Skeletal muscle satellite cell (primary cell): Measurements from ENCODE around the gene NFIX.

ENCODE experiments used
- H3K27me3 ChIP-seq: 2 replicates; pipeline ENCODE4 v1.7.0; 2013; ENCODE audit warnings: low read length; ENCODE audit not compliant: control insufficient read depth, insufficient read depth
- H3K36me3 ChIP-seq: 2 replicates; pipeline ENCODE4 v1.7.0; 2013; ENCODE audit warnings: mild to moderate bottlenecking, control low read depth, low read length; ENCODE audit not compliant: insufficient read depth
- H3K4me1 ChIP-seq: 2 replicates; pipeline ENCODE4 v1.7.0; 2013; ENCODE audit warnings: low read length; ENCODE audit not compliant: control insufficient read depth, insufficient read depth
- H3K4me2 ChIP-seq: 2 replicates; pipeline ENCODE4 v1.7.0; 2013; ENCODE audit warnings: mild to moderate bottlenecking, low read length
- H3K4me3 ChIP-seq: 2 replicates; pipeline ENCODE4 v1.7.0; 2013; ENCODE audit warnings: low read length
- H3K9ac ChIP-seq: 2 replicates; pipeline ENCODE4 v1.7.0; 2013; ENCODE audit warnings: mild to moderate bottlenecking, low read depth, low read length, moderate library complexity
- H3K9me3 ChIP-seq: replicated peaks from 2 replicates; pipeline ENCODE4 v1.7.0; 2013; ENCODE audit warnings: mild to moderate bottlenecking, control low read depth, low read length

NFIX gene

DNA sequence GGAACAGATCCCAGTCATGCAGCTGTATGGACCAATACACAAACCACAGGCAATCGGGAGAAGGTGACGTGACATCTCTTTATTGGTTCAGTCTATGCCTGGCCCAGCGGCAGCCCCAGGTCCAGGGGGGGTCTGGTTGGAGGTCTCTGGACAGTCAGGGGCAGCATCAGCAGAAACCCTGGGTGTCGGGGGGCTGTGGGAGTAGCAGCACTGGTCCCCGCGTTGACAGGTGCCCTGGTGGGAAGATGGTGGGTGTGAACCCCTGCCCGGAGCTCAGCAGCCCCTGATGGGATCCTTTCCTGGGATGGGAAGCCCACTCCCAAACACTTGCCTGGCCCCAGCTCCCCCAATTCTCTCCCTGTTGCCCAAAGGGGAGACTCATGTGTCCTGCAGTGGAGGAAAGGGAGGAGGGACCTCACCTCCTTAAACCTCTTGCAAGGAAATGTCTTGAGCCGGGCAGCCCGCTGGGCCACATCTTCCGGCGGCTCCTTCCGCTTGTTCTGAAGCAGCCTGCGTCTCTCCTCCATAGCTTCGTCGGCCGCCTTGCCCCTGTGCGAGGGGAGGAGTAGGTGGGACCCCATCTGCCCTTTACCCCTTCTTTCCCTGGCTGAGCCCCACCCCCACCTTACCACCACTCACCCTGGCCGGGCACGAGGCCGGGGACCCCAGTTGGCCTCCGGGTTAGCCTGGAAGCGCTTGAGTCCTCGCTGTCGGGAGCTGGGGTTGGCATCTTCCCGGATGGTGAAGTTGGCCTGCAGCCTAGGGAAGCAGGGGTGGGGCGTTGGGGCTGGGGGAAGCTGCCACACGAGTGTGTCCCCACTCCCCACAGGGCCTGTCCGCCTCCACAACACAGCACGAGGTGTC is 109.8 kb downstream of the NFIX start:
- Histone ChIP-seq H3K4me1 (peaks cover 12% of the 10 kb centered on the region), H3K9me3 (no peaks in the 10 kb centered on the region), H3K4me2 (no peak overlapping the region), H3K27me3 (no peaks in the 10 kb centered on the region), H3K4me3 (no peak overlapping the region), H3K9ac (no peak overlapping the region), H3K36me3 (peaks cover 21% of the 10 kb centered on the region)

DNA sequence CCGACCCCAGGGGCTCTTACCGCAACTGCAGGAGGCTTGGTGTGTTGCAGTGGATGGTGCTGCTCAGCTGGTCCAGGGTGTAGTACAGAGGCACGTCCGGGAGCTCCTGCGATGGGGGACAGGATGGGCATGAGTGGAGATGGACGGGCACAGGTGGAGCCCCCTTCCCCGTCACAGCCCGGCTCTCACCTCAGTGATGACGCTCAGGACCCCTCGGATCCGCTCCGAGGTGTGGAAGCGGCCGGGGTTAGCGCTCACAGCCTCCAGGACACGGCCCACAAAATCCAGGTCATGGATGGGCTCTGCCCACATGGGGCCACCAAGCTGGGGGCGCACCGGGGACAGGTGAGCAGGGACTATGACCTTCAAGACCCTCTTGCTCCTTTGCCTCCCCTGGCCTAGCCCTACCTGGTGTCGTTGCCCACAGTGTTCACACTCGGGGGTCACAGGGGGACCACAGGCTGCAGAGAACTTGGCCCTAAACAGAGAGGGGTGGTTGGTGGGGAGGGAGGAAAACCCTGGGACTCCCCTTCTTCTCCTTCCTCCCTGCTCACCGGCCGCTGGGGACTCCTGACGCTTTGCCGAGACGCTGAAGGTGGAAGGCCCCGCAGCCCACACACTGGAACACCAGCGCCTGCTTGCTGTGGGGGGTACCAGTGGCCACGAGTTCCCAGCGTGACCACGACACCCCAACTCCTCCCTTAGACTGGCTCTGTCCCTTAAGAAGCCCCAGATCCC is 114.3 kb downstream of the NFIX start:
- Histone ChIP-seq H3K9me3 (no peaks in the 10 kb centered on the region), H3K4me2 (no peak overlapping the region), H3K4me1 (no peaks in the 10 kb centered on the region), H3K27me3 (no peaks in the 10 kb centered on the region), H3K36me3 (peaks cover 29% of the 10 kb centered on the region), H3K9ac (no peak overlapping the region), H3K4me3 (no peak overlapping the region)

DNA sequence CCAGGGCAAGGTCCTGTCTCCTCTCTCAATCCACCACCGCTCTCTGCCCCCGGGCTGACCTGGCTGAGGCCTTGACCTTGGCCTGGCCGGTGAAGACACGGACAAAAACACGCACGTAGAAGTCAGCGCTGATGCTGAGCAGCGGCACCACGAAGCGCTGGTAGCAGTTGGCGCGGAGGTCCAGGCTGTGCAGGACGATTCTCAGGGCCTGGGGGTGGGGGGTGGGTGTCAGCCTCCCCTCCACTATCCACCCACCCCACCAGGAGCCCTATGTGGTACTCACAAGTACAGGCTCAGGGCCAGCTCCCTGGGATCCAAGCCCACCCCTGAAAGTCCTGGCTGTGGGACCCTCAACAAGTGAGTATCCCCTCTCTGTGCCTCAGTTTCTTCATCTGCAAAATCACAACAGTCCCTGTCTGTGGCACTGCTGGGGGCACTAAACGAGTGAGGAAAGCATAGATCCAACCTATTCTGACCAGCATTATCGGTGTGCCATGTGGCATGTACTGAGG is 114.9 kb downstream of the NFIX start:
- peaks cover 30% of the 10 kb centered on the region for H3K36me3 ChIP-seq
- no peak overlapping the region for H3K9ac ChIP-seq
- H3K4me1 ChIP-seq: peaks cover 2% of the 10 kb centered on the region
- H3K27me3 ChIP-seq: no peaks in the 10 kb centered on the region
- H3K4me2 ChIP-seq: no peak overlapping the region
- H3K9me3 ChIP-seq: no peaks in the 10 kb centered on the region
- no peak overlapping the region for H3K4me3 ChIP-seq

DNA sequence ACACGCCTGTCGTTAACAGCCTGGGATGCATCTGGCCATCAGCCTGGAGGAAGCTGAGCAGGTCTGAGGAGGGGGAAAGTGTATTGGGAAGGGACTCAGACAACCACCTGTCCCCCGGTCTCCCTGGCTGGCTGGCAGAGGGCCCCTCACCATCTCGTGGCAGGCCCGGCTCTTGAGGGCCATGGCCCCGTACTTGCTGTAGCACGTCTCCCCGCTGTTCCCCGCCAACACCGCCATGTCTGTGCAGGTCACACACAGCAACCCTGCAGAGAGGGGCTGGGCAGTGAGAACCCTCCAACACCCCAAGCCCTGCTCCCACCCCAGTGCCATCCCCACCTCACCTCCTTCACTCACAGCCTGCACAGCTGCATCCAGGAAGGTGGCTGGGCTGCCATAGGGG is 117.3 kb downstream of the NFIX start:
- no peak overlapping the region for H3K9ac ChIP-seq
- peaks cover 16% of the 10 kb centered on the region for H3K4me1 ChIP-seq
- no peak overlapping the region for H3K4me2 ChIP-seq
- H3K36me3 ChIP-seq: peaks cover 27% of the 10 kb centered on the region
- no peaks in the 10 kb centered on the region for H3K9me3 ChIP-seq
- no peak overlapping the region for H3K4me3 ChIP-seq
- no peaks in the 10 kb centered on the region for H3K27me3 ChIP-seq

DNA sequence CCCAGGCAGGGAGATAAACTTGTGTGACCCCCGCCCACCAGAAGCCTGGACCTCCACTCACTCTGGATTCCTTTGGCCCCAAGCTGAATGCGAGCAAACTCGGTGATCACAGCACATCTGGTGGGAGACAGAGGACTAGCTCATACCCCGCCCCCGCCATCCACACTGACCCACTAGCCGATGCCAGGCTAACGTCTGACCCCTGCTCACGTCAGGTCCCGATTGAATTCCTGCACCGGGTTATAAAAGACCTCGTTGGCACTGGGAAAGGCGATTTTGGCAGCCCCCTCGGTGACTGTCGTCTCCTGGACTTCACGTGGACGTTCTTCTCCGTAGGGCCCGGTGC is 120.6 kb downstream of the NFIX start:
- Histone ChIP-seq H3K27me3 (no peaks in the 10 kb centered on the region), H3K9ac (peak overlapping the region; percentile 92), H3K4me2 (peak overlapping the region; percentile 91), H3K4me1 (peaks cover 39% of the 10 kb centered on the region), H3K9me3 (no peaks in the 10 kb centered on the region), H3K4me3 (peak overlapping the region; percentile 84), H3K36me3 (peaks cover 18% of the 10 kb centered on the region)

DNA sequence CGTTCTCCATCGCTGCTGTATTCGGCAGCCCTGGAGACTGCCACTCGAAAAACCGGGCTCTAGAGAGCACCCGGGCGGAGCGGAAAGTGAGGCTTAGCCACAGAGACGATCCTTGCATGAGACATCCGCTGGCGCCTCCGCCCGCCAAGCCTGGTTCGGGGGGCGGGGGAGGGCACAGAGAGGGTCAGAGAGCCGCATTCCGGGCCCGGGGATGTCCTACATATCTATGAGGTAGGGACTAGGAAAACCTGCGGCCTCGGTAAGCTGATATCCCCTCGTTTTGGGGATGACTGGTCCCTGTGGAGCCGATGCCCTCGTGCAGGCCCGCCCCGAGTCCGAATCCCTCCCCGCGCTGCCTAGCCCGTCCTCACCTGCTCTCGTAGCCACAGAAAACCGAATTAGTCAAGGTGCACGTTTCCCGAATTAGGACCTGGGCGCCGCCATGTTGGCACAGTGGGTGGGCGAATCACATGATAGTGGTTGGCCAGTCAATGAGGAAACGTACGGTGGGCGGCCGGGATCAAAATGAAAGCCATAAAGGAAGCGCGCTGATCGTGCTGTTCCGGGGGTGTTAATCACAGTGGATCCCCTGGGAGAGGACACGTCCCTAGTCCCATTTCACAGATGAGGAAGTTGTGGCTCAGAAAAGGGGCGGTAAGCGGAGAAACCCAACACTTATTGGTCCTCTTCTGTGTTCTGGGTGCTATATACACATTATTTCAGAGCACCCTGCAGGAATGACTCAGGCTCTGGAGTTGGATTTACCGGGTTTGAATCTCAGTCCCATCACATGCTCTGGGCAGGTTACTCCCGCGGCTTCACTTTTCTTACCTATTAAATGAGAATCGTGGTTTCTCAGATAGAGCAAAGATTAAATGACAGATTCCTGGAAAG is 121.3 kb downstream of the NFIX start, which contains the start of gene TRMT1:
TSS of gene TRMT1 (minus strand) at position 459 of the 894 bp plus-strand sequence. CDS start at position 118, 341 bp downstream.
- Histone ChIP-seq H3K9ac (peak within 1 kb of the TSS; percentile 92), H3K4me2 (peak within 1 kb of the TSS; percentile 91), H3K4me1 (peaks cover 45% of the 10 kb centered on the region), H3K9me3 (no peaks in the 10 kb centered on the region), H3K36me3 (peaks cover 20% of the 10 kb centered on the region), H3K27me3 (no peaks in the 10 kb centered on the region), H3K4me3 (peak within 1 kb of the TSS; percentile 84)

DNA sequence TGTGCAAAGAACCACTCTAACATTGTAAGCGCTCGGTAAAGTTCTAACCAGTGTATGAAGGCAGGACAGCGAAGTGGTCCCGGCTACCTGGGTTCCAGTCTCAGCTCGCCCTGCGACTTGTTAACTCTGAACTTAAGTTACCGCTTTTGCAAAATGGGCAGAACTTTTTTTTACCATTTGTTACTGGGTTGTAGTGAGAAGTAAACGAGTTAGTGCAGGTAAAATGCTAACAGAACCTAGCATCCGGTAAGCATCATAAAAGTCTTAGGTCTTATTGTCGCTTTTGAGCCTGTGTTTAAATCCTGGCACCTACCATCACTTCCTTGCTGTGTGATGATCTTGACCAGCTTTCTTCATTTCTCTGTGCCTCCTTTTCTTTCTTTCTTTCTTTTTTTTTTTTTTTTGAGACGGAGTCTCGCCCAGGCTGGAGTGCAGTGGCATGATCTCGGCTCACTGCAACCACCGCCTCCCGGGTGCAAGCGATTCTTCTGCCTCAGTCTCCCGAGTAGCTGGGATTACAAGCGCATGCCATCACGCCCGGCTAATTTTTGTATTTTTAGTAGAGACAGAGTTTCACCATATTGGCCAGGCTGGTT is 122.0 kb downstream of the NFIX start:
- Histone ChIP-seq H3K9me3 (no peaks in the 10 kb centered on the region), H3K4me1 (peaks cover 52% of the 10 kb centered on the region), H3K36me3 (peaks cover 25% of the 10 kb centered on the region), H3K4me3 (peak overlapping the region; percentile 84), H3K4me2 (peak overlapping the region; percentile 91), H3K27me3 (no peaks in the 10 kb centered on the region), H3K9ac (peak overlapping the region; percentile 92)

DNA sequence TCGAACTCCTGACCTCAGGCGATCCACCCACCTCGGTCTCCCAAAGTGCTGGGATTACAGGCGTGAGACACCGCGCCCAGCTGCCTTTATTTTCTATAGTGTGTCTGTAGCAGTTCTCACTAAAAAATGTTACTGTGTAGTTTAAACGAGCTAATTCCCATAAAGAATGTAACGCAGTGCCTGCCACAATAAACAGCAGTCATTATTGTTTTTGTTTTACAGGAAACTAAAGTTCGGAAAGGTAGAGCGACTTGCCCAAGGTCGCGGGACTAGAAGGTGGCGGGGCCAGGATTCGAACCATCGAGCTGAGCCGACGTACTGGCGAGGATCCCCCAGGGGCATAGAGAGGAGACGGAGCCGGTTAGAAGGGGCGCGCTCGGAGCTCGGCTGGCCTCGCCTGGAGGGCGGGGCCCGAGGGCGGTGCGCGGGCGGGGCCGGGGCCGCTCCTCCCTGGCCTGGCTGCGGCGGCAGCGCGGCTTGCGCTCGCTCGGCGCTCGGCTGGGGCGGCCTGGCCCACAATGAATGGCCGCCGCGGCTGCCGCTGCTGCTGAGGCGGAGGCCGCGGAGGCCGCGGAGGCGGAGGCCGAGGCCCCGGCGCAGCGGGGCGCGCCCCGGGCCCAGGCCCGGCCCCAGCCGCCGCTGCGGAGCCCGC is 122.6 kb downstream of the NFIX start, which contains the start of gene NACC1:
TSS of gene NACC1 (plus strand) at position 493 of the 652 bp plus-strand sequence. CDS start 16,944 bp downstream, outside the sequence.
- H3K4me2 ChIP-seq: peak within 1 kb of the TSS; percentile 95
- peak within 1 kb of the TSS; percentile 93 for H3K9ac ChIP-seq

DNA sequence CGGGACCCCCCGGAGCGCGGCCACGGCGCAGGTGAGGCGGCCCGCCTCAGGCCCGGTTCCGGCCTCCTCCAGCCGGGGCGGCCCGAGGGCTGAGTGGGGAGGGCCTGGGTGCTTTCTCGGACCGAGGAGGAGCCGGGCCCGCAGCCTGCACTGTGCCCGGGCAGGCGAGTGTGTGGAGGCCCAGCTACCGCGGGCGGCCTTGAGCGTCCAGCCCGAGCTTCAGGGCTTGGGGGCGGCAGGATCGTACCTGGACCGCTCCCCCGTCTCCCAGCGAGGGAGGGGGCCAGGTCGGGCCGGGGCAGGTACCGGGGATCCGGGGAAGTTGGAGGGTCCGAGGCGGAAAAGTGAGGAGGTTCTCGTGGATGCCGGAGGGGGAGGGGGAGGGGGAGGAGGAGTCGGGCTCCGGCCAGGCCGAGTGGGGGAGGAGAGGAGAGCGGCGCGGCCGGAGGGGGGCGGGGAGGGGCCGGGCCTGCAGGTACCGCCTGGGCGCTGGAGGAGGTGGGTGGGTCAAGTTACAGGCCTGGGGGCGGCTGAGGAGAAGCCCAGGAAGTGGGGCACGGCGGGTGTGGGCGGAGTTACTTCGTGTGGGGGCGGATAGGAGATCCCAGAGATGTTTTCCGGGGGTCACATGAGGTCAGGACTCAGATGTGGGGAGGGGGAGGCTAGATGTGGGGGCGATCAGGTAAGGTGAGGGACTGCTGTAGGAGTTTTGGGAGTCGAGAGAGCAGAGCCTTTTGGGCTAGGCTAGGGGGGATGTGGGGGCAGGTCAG is 123.3 kb downstream of the NFIX start:
- Histone ChIP-seq H3K9me3 (no peaks in the 10 kb centered on the region), H3K4me3 (peak overlapping the region; percentile 91), H3K4me2 (peak overlapping the region; percentile 95), H3K4me1 (peaks cover 52% of the 10 kb centered on the region), H3K27me3 (no peaks in the 10 kb centered on the region), H3K36me3 (peaks cover 22% of the 10 kb centered on the region), H3K9ac (peak overlapping the region; percentile 93)

More for the DNA sequence above, 122.6 kb downstream of the NFIX start, which contains the start of gene NACC1:
- peaks cover 52% of the 10 kb centered on the region for H3K4me1 ChIP-seq
- H3K9me3 ChIP-seq: no peaks in the 10 kb centered on the region
- H3K27me3 ChIP-seq: no peaks in the 10 kb centered on the region
- H3K4me3 ChIP-seq: peak within 1 kb of the TSS; percentile 91
- H3K36me3 ChIP-seq: peaks cover 22% of the 10 kb centered on the region

DNA sequence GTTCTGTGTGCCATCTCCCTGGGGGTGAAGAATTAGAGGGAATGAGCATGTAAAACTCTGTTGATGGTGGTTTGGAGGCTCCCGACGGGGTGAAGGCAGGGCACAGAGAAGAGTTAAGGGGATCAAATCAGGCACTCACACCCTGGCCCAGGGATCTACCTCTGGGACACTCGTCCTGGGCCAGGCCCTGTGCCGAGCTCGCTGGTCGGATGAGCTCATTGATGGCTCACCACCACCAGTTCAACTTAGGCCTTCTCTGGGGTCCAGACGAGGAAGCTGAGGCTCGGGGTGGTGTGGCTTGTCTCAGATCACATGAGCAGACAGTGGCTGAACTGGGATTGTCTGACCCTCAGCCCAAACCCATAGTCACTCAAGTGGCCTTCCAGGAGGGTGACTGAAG is 124.4 kb downstream of the NFIX start:
- H3K4me3 ChIP-seq: peak overlapping the region; percentile 91
- H3K36me3 ChIP-seq: peaks cover 18% of the 10 kb centered on the region
- H3K9ac ChIP-seq: peak overlapping the region; percentile 93
- peak overlapping the region; percentile 95 for H3K4me2 ChIP-seq
- peaks cover 52% of the 10 kb centered on the region for H3K4me1 ChIP-seq
- no peaks in the 10 kb centered on the region for H3K27me3 ChIP-seq
- H3K9me3 ChIP-seq: no peaks in the 10 kb centered on the region
